Fibroblast of lung (primary cell): ENCODE results near the gene RUNX2. TPM values are rescaled to one million over a fixed set of nuclear protein-coding genes. Genes with fewer than 3 reads are reported as not detected.

Experiments used
- DNase-seq, 2 donors: peaks; one replicate each; pipeline versions ENCODE4 v3.0.0 to v3.0.0-alpha.2; 2010; ENCODE audit warnings: low read depth in 2 of 2
- H2AFZ ChIP-seq: 2 replicates; pipeline ENCODE4 v1.5.1; 2012; ENCODE audit warnings: low read length, control low read depth, inconsistent platforms
- H3K27ac ChIP-seq: 2 replicates; pipeline ENCODE4 v1.5.1; 2011; ENCODE audit warnings: low read length, control low read depth; ENCODE audit not compliant: insufficient read depth
- H3K27me3 ChIP-seq: 2 replicates; pipeline ENCODE4 v1.5.1; 2011; ENCODE audit warnings: mild to moderate bottlenecking, low read length; ENCODE audit not compliant: control insufficient read depth, insufficient read depth
- H3K36me3 ChIP-seq: 2 replicates; pipeline ENCODE4 v1.5.1; 2011; ENCODE audit warnings: low read length; ENCODE audit not compliant: control insufficient read depth, insufficient read depth
- H3K4me1 ChIP-seq: 2 replicates; pipeline ENCODE4 v1.5.1; 2011; ENCODE audit warnings: low read length; ENCODE audit not compliant: control insufficient read depth, insufficient read depth; ENCODE audit errors: extremely low read depth
- H3K4me2 ChIP-seq: 2 replicates; pipeline ENCODE4 v1.5.1; 2011; ENCODE audit warnings: low read length, control low read depth; ENCODE audit not compliant: insufficient read depth; ENCODE audit errors: extremely low read depth
- H3K4me3 ChIP-seq, 4 experiments: fragments of 200-600 bp in 1 of 4; sonication (generic) in 1 of 4; replicated peaks in 1 of 4; 2 replicates each; pipeline ENCODE4 v1.5.1; 2011 to 2016; ENCODE audit warnings: low read length in 4 of 4, low read depth in 3 of 4, mild to moderate bottlenecking in 3 of 4, control low read depth in 2 of 4, inconsistent platforms in 1 of 4, mixed read lengths in 1 of 4; ENCODE audit not compliant: insufficient read depth in 1 of 4; ENCODE audit errors: control extremely low read depth in 1 of 4
- H3K79me2 ChIP-seq: 2 replicates; pipeline ENCODE4 v1.5.1; 2012; ENCODE audit warnings: mild to moderate bottlenecking, low read length, inconsistent platforms; ENCODE audit not compliant: control insufficient read depth, insufficient read depth
- H3K9ac ChIP-seq: 2 replicates; pipeline ENCODE4 v1.5.1; 2011; ENCODE audit warnings: mild to moderate bottlenecking, low read length, control low read depth; ENCODE audit not compliant: insufficient read depth
- H3K9me3 ChIP-seq: 2 replicates; pipeline ENCODE4 v1.5.1; 2012; ENCODE audit warnings: low read depth, low read length; ENCODE audit not compliant: control insufficient read depth, insufficient read depth
- H4K20me1 ChIP-seq: 2 replicates; pipeline ENCODE4 v1.5.1; 2011; ENCODE audit warnings: low read length; ENCODE audit not compliant: control insufficient read depth, insufficient read depth; ENCODE audit errors: extremely low read depth
- EZH2 ChIP-seq: IDR thresholded peaks from 2 replicates; pipeline ENCODE4 v1.5.1; 2012; ENCODE audit warnings: low read length, control low read depth, mild to moderate bottlenecking; ENCODE audit errors: missing control alignments
- polyA plus RNA-seq, 2 donors: library from polyadenylated mRNA; depleted of rRNA in 1 of 2; stranded (reverse) in 1 of 2; unstranded in 1 of 2; fragments of >200 nt; gene quantifications; 2 replicates each; pipeline ENCODE4 v1.2.1, GENCODE V29; 2011 to 2012; ENCODE audit warnings: missing spikeins in 1 of 2
- total RNA-seq: library from RNA; depleted of rRNA; stranded (reverse); fragments of >200 nt; gene quantifications from 2 replicates; pipeline ENCODE4 v1.2.1, GENCODE V29; 2014
- TF ChIP-seq, protein P1 (sequence below), 2 donors: IDR thresholded peaks in 1 of 2; conservative IDR thresholded peaks in 1 of 2; 1 replicate in 1 of 2; 2 replicates in 1 of 2; pipeline ENCODE4 v1.5.1; 2011 to 2012; ENCODE audit warnings: low read length in 2 of 2, control low read depth in 1 of 2, inconsistent platforms in 1 of 2, low read depth in 1 of 2, mild to moderate bottlenecking in 1 of 2

Gene RUNX2
- total and polyA plus RNA-seq, 2 donors (not counting 1 experiment from before 2014, with no cell fraction given): 2.5 to 4.5 TPM

- Histone ChIP-seq H3K36me3 (no peaks in the 10 kb centered on the region), H3K27me3 (no peaks in the 10 kb centered on the region), H3K79me2 (no peaks in the 10 kb centered on the region), H3K9ac (no peak overlapping the region), H3K4me3 (peak overlapping the region; percentile 22 to 50 (median 34)), H3K4me1 (no peaks in the 10 kb centered on the region), H3K9me3 (no peaks in the 10 kb centered on the region), H3K27ac (peak overlapping the region; percentile 49), H4K20me1 (no peaks in the 10 kb centered on the region), H2AFZ (no peak overlapping the region), H3K4me2 (peak overlapping the region; percentile 95)
- DNase-seq: peak; percentile 33 to 80
- no peak for TF ChIP-seq EZH2
- TF ChIP-seq, protein P1, sequence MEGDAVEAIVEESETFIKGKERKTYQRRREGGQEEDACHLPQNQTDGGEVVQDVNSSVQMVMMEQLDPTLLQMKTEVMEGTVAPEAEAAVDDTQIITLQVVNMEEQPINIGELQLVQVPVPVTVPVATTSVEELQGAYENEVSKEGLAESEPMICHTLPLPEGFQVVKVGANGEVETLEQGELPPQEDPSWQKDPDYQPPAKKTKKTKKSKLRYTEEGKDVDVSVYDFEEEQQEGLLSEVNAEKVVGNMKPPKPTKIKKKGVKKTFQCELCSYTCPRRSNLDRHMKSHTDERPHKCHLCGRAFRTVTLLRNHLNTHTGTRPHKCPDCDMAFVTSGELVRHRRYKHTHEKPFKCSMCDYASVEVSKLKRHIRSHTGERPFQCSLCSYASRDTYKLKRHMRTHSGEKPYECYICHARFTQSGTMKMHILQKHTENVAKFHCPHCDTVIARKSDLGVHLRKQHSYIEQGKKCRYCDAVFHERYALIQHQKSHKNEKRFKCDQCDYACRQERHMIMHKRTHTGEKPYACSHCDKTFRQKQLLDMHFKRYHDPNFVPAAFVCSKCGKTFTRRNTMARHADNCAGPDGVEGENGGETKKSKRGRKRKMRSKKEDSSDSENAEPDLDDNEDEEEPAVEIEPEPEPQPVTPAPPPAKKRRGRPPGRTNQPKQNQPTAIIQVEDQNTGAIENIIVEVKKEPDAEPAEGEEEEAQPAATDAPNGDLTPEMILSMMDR (conservative IDR thresholded peaks at IDR 0.05 in 1 of 2, IDR thresholded peaks at IDR 0.05 in 1 of 2; ENCODE audit: low read depth in 1 of 2, low read length in 2 of 2): no peak
Measured at GRCh38 chr6:45532721-45533210, 204.6 kb downstream of the RUNX2 start.

DNA sequence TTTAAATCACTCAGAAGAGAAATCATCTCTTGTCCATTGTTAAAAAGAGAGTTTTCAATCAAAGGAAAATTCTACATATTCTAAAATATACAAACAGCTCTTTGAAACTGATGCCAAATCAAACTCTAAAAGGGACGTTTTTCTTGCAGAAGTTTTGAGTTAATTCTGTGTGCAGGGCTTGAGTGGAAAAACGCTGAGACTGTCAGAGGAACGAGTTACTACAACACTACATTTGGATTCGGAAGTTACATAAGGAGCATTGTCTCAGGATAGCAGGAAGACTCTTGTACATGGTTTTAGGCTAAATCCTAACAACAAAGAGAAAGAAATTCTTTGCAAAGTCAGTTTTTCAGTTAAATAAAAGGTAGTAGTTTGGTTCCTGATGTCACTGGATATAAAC lies 205.3 kb downstream of the RUNX2 start:
- H3K36me3 ChIP-seq: no peaks in the 10 kb centered on the region
- TF ChIP-seq EZH2: no peak
- TF ChIP-seq, protein P1 (conservative IDR thresholded peaks at IDR 0.05 in 1 of 2, IDR thresholded peaks at IDR 0.05 in 1 of 2; ENCODE audit: low read depth in 1 of 2, low read length in 2 of 2): no peak
- H3K27ac ChIP-seq: peak overlapping the region; percentile 49
- H3K4me2 ChIP-seq: peak overlapping the region; percentile 95
- no peaks in the 10 kb centered on the region for H4K20me1 ChIP-seq
- peak in 1 of 2 donors; percentile 48 for DNase-seq
- H3K27me3 ChIP-seq: no peaks in the 10 kb centered on the region
- peak overlapping the region; percentile 22 to 50 (median 34) for H3K4me3 ChIP-seq
- no peaks in the 10 kb centered on the region for H3K9me3 ChIP-seq
- peak overlapping the region; percentile 1 for H2AFZ ChIP-seq
- no peak overlapping the region for H3K9ac ChIP-seq
- H3K79me2 ChIP-seq: no peaks in the 10 kb centered on the region
- no peaks in the 10 kb centered on the region for H3K4me1 ChIP-seq

DNA sequence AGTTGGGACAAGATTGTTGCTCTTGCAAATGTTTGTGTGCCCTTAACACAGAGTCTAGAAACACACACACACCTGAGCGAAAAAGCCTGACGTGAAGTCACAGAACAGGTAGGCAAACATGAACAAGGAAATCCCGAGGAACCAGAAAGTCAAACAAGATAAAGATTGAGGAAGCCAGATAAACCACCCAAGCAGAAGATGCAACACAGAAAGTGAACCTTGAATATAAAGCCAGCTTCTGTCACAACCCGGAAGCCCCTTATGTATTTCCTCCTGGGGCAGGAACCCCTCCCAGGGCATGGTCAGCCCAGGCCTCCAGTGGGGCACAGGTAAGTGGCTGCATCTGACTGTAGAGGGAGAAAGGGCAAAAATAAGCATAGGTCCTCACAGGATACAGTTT lies 207.8 kb downstream of the RUNX2 start:
- Histone ChIP-seq H3K36me3 (no peaks in the 10 kb centered on the region), H2AFZ (no peak overlapping the region), H3K4me3 (no peak overlapping the region), H3K4me2 (no peak overlapping the region), H4K20me1 (no peaks in the 10 kb centered on the region), H3K9me3 (no peaks in the 10 kb centered on the region), H3K79me2 (no peaks in the 10 kb centered on the region), H3K27me3 (no peaks in the 10 kb centered on the region), H3K27ac (no peak overlapping the region), H3K9ac (no peak overlapping the region), H3K4me1 (no peaks in the 10 kb centered on the region)
- DNase-seq: no peak
- TF ChIP-seq EZH2: no peak
- TF ChIP-seq, protein P1 (conservative IDR thresholded peaks at IDR 0.05 in 1 of 2, IDR thresholded peaks at IDR 0.05 in 1 of 2; ENCODE audit: low read depth in 1 of 2, low read length in 2 of 2): no peak
